Right atrium auricular region (tissue), 2 donors: ENCODE data around the gene NT5C3A. TPM values are rescaled to one million over a fixed set of nuclear protein-coding genes. Genes with fewer than 3 reads are reported as not detected.

ENCODE experiments used
- DNase-seq: peaks from one replicate; pipeline ENCODE4 v3.0.0-alpha.2; 2019; ENCODE audit warnings: low spot score
- H3K27ac ChIP-seq, 2 donors: fragments of 200-600 bp; sonication (generic); 1 replicate in 1 of 2; 2 replicates in 1 of 2; pipeline ENCODE4 v1.5.1; 2016 to 2019
- H3K27me3 ChIP-seq, 2 donors: fragments of 200-600 bp; sonication (generic); one replicate each; pipeline versions ENCODE4 v1.5.1 to v1.6.0; 2017 to 2019
- H3K36me3 ChIP-seq: fragments of 200-600 bp; sonication (generic); one replicate; pipeline ENCODE4 v1.5.1; 2016
- H3K4me1 ChIP-seq, 2 donors: fragments of 200-600 bp; sonication (generic); one replicate each; pipeline versions ENCODE4 v1.5.1 to v1.6.0; 2017 to 2019
- H3K4me3 ChIP-seq, 2 donors: fragments of 200-600 bp; sonication (generic); 1 replicate in 1 of 2; 2 replicates in 1 of 2; pipeline ENCODE4 v1.5.1; 2017 to 2019; ENCODE audit warnings: mild to moderate bottlenecking in 1 of 2, moderate library complexity in 1 of 2
- H3K9me3 ChIP-seq, 2 donors: fragments of 200-600 bp; sonication (generic); one replicate each; pipeline ENCODE4 v1.5.1; 2019
- CTCF ChIP-seq, 2 donors: fragments of 200-600 bp; sonication (generic); IDR thresholded peaks; one replicate each; pipeline ENCODE4 v1.5.1; 2019; ENCODE audit warnings: antibody characterized with exemption in 2 of 2
- total RNA-seq, 2 donors: library from RNA; depleted of rRNA; stranded (reverse); fragments of >200 nt; gene quantifications; one replicate each; pipeline ENCODE4 v1.1.0, GENCODE V29; 2016

The NT5C3A gene
- total RNA-seq, 2 donors from 2014 or later: 15.4 to 15.6 TPM

GRCh38 chr7:33043501-33044400 is 18.8 kb downstream of the NT5C3A start:
- Histone ChIP-seq H3K36me3 (no peaks in the 10 kb centered on the region), H3K4me3 (no peak overlapping the region), H3K27ac (peak overlapping the region; percentile 34 to 77), H3K9me3 (no peaks in the 10 kb centered on the region), H3K27me3 (no peaks in the 10 kb centered on the region), H3K4me1 (peaks cover 0 to 45% of the 10 kb centered on the region in 2 donors)
- no peak for DNase-seq
- TF ChIP-seq CTCF (IDR thresholded peaks at IDR 0.05): no peak

- H3K27me3 ChIP-seq: no peaks in the 10 kb centered on the region
- H3K4me3 ChIP-seq: no peak overlapping the region
- H3K36me3 ChIP-seq: no peaks in the 10 kb centered on the region
- peaks cover 0 to 51% of the 10 kb centered on the region in 2 donors for H3K4me1 ChIP-seq
- DNase-seq: no peak
- TF ChIP-seq CTCF (IDR thresholded peaks at IDR 0.05): no peak
- no peaks in the 10 kb centered on the region for H3K9me3 ChIP-seq
- peak overlapping the region in 1 of 2 donors; percentile 62 for H3K27ac ChIP-seq
Measured at GRCh38 chr7:33041631-33042428, 20.7 kb downstream of the NT5C3A start.

GRCh38 chr7:33040803-33041516 is 21.6 kb downstream of the NT5C3A start:
- H3K4me1 ChIP-seq: peaks cover 0 to 51% of the 10 kb centered on the region in 2 donors
- no peak for DNase-seq
- no peak for TF ChIP-seq CTCF (IDR thresholded peaks at IDR 0.05)

GRCh38 chr7:33039903-33040292 is 22.7 kb downstream of the NT5C3A start:
- no peaks in the 10 kb centered on the region for H3K36me3 ChIP-seq
- H3K27ac ChIP-seq: peak overlapping the region; percentile 62 to 66
- H3K4me3 ChIP-seq: peak overlapping the region; percentile 30 to 46
- DNase-seq: no peak
- TF ChIP-seq CTCF (IDR thresholded peaks at IDR 0.05): no peak
- H3K9me3 ChIP-seq: no peaks in the 10 kb centered on the region
- H3K27me3 ChIP-seq: no peaks in the 10 kb centered on the region
- peaks cover 0 to 47% of the 10 kb centered on the region in 2 donors for H3K4me1 ChIP-seq

More at GRCh38 chr7:33040803-33041516, 21.6 kb downstream of the NT5C3A start:
- no peaks in the 10 kb centered on the region for H3K9me3 ChIP-seq
- peak overlapping the region; percentile 62 to 66 for H3K27ac ChIP-seq
- no peaks in the 10 kb centered on the region for H3K36me3 ChIP-seq
- peak overlapping the region; percentile 1 to 46 for H3K4me3 ChIP-seq
- no peaks in the 10 kb centered on the region for H3K27me3 ChIP-seq

- no peaks in the 10 kb centered on the region for H3K9me3 ChIP-seq
- DNase-seq: no peak
- H3K4me1 ChIP-seq: peaks cover 0 to 42% of the 10 kb centered on the region in 2 donors
- H3K36me3 ChIP-seq: no peaks in the 10 kb centered on the region
- H3K27me3 ChIP-seq: no peaks in the 10 kb centered on the region
- no peak for TF ChIP-seq CTCF (IDR thresholded peaks at IDR 0.05)
- peak overlapping the region; percentile 30 to 46 for H3K4me3 ChIP-seq
- peak overlapping the region; percentile 62 to 66 for H3K27ac ChIP-seq
Measured at GRCh38 chr7:33039257-33039902, 23.2 kb downstream of the NT5C3A start.
